Activated effector memory CD4-positive, alpha-beta T cell treated with anti-CD3 and anti-CD28 coated beads, Interleukin-2, amount 50 U/mL, for 16 hours (primary cell): Measurements from ENCODE around the gene CNTN2.

Source experiments
- DNase-seq: peaks from one replicate; pipeline ENCODE4 v3.0.0-alpha.2; 2020

Gene CNTN2

GRCh38 chr1:205042911-205043806 is at the start of gene CNTN2:
Gene CNTN2 (plus strand): TSS chr1:205043212. CDS start chr1:205053186, 9,974 bp downstream.
- DNase-seq, result no peak

GRCh38 chr1:204994086-204994862 is 48.7 kb upstream of the CNTN2 start:
- DNase-seq, result no peak

- DNase-seq, result no peak
Observed at GRCh38 chr1:204996981-204997380, 46.0 kb upstream of the CNTN2 start.

- DNase-seq, result no peak
Observed at GRCh38 chr1:204997591-204998355, 45.2 kb upstream of the CNTN2 start.

- no peak for DNase-seq
Observed at GRCh38 chr1:205001162-205001561, 41.9 kb upstream of the CNTN2 start.

- no peak for DNase-seq
Observed at GRCh38 chr1:205002705-205003104, 40.3 kb upstream of the CNTN2 start.

GRCh38 chr1:205003358-205004131 is 39.5 kb upstream of the CNTN2 start:
- no peak for DNase-seq

GRCh38 chr1:205004351-205004750 is 38.7 kb upstream of the CNTN2 start:
- no peak for DNase-seq

GRCh38 chr1:205008896-205009295 is 34.1 kb upstream of the CNTN2 start:
- DNase-seq, result no peak

GRCh38 chr1:205009670-205010069 is 33.3 kb upstream of the CNTN2 start:
- no peak for DNase-seq

GRCh38 chr1:205012391-205013140 is 30.4 kb upstream of the CNTN2 start:
- no peak for DNase-seq

- no peak for DNase-seq
Observed at GRCh38 chr1:205013683-205014367, 29.2 kb upstream of the CNTN2 start.

GRCh38 chr1:205014783-205015182 is 28.2 kb upstream of the CNTN2 start:
- no peak for DNase-seq

- DNase-seq, result no peak
Observed at GRCh38 chr1:205015241-205015640, 27.8 kb upstream of the CNTN2 start.

GRCh38 chr1:205016075-205016474 is 26.9 kb upstream of the CNTN2 start:
- no peak for DNase-seq

GRCh38 chr1:205016584-205016983 is 26.4 kb upstream of the CNTN2 start:
- no peak for DNase-seq

- no peak for DNase-seq
Observed at GRCh38 chr1:205017001-205017400, 26.0 kb upstream of the CNTN2 start.

GRCh38 chr1:205017766-205018165 is 25.2 kb upstream of the CNTN2 start:
- DNase-seq, result no peak

GRCh38 chr1:205018381-205018780 is 24.6 kb upstream of the CNTN2 start:
- DNase-seq, result no peak

GRCh38 chr1:205020466-205020865 is 22.5 kb upstream of the CNTN2 start:
- no peak for DNase-seq

GRCh38 chr1:205024679-205025078 is 18.3 kb upstream of the CNTN2 start:
- no peak for DNase-seq
